Measurements from ENCODE around the gene FAM20A.
"Not testable (repeated sequence)": the region's sequence is repeated elsewhere in the genome, so short reads cannot be mapped to it uniquely, and the experiment has no call there.

The FAM20A gene

DNA sequence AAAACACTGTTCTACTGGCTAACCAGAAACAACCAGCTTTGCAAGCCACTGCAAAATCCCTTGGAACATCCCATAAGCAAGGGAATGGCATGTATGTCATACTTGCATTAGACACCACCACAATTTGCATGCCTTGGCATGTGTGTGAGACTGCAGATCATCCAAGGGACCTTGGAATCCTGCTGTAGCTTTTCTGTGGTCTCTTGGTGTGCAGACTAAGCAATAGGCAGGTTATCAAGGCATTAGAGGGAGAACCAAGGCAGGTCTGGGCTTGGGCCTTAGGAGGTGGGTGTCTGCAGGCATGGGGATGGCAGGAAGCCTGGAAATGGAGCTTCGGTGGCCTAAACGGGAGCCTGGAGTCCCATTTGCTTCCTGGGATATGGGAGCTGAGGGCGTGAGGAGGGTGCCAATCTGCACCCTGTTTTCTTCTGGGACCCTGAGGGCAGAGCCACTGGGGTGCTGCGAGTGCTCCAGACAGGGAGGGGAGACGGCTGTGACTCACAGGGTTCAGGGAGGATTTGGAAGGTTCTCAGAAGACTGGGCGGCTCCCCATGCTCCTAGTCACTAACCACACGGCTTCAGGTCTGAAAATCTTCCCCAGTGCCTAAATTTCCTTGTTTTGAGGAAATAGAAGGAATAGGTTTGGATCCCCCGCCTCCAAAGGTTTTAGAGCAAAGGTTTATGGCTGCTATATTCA lies 36.6 kb downstream of the FAM20A start:
- DNase-seq, result no peak

DNA sequence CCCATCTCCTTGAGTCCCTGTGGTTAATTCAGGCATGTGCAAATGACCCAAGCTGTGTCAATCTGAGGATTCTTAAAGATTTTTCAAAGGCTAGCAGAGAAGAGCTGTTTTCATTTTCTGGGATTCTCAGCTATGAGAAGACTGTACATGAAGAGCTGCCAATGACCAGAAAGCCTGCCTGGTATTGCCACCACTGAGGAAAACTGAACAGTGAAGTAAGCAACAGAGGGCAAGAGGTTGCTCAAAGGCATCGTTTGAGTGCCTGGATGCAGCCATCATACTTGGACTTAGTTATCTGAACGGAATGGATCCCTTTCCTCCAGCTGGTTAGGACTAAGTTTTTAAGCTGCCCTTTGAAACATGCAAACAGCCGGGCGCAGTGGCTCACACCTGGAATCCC lies 38.4 kb downstream of the FAM20A start:
- no peak for DNase-seq

DNA sequence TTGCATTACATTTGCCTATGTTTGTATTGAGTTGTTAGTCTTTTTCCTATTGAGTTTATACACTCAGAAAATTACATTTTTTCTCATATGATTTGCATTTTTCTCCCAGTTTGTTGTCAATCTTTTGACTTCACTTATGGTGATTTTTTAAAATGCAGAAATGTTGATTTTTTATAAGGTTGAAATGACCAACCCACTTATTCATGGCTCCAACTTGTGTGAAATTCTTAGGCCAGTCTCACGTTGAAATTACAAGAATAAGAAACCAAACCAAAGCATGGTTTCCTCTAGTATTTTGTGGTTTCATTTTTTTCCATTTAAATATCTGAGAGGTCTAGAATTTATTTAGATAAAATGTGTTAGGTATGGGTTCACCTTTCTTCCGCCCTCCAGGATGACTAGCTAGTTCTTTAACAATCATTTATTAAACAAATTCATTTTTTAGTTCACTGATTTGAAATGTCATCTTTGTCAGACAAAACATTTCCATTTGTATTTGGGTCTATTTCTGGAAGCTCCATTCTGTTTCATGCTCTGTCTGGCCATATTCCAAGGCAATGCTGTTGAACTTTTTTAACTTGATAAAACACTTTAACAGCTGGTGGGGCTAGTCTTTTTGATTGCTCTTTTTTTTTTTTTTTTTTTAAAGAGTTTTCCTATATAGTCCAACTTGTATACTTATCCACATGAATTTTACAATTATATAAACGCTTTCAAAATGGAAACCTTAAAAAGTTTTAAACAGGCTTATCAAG lies 40.0 kb downstream of the FAM20A start:
- peak; percentile 39 for DNase-seq

DNA sequence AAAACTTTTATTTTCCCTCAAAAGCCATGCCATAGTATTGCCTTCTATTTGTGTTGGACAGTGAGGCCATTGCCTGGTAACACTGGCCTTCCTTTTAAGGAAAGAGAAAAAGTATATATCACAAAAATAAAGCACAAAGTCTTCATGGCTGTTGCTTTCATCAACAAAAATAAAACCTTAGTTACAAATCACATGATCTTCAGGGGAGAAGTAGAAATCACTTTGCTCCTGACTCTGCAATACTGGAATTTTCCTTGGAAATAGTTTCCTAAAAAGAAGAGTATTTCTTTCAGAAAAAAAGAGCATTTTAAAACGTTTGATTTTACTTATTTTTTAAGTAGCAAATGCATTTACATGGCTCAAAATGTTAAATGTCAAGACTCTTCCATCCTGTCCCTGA lies 41.9 kb downstream of the FAM20A start:
- no peak for DNase-seq

DNA sequence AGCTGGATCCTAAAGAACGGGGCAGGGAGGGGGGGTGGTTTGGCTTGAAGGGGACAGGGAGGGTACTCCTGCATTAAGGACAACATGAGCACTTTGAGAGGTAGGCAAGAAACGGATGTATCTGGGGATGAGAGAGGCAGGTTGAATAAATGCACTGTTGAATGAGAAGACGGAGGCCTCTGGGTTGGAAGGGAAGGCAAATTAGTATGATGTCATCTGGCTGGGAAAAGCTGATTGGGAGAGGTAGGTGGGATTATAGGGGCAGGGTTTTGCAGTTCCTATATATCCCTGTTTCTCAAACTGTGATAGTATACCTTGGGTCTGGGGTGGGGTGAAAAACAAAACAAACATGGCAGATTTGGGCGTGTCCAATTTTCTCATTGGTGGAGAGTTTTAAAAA lies 44.6 kb downstream of the FAM20A start:
- no peak for DNase-seq

DNA sequence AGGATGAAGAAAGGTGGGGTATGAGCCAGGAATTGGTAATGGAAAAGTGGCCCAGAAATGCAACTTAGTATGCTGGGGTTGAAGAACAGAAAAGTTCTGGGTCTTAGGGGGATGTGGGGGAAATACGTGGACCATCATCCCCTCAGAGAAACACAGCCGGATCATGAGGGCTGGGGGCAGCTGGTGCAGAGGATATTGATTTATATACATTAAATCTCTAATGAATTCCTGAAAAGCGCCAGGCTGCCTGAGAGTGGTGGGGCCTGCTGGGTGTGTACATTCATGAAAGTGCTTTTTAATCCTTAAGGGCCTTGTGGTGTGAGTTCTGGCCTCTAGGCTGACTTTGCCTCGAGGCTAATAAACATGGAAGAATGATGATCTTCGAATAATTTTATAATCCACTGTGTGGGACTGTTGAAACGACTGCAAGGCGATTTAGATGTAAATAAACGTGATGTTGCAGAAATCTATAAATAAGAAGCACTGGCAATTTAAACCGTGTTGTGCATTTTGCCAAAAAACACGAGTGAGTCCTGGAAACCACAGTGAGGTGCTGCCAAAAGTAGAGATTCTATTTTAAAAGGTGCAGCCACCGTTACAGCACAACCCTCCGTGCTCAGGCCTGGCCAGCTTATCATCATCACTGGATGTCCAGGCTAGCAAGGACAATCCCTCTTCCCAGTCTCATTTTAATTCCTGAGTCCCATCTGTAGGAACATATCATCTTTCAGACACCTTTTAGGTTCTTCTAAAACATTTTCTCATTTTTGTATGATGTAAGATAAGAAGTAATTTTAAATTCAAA lies 56.9 kb downstream of the FAM20A start:
- DNase-seq, result no peak

DNA sequence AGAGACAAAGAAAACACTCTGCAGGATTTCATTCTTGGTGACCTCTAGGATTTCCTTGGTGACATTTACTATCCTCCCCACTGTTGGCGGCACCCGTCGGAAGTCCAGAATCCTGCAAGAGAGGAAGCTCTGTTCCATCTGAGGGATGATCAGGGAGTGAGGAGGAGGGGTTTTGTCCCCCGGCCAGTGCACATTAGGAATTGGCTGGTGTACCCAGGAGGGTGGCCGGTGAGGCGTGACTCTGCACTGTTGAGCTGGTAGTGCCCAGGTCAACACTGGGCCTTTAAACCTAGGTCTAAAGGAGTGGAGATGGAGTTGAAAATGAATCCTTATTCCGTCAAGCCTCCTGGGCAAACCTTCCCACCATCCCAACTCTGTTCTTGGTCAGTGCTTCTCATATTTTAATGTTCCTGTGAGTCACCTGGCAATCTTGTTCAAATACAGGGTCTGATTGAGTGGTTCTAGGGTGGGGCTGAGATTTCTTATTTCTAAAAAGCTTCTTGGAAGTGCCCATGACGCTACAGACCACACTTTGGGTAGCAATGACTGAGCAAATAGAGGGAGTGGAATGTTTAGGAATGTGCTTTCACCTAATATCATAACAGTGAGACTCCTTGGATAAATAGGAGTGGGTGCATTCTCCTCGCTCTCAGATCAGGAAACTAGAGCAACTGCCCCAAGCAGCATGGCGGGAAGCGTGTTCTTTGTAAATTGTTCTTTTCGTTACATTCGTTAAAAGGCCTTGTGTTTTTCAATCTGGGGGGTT lies 58.3 kb downstream of the FAM20A start:
- no peak for DNase-seq

DNA sequence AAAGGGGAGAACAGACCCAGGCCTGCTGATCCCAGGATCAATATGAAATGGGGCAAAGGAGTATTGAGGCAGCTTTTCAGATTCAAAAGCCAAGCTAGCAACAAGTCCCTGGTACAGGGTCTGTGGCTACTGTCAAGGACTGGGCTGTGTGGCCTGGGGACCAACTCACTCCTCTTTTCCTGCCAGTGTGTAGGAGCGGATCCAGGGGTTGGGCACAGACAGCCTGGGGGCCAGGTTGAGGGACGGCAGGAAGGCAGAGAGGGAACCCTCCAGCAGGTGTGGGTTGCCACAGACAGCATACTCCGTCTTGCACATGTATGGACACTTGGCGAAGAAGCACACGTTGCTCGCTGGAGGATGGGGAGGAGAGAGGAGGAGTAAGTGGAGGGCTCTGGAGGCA lies 59.4 kb downstream of the FAM20A start:
- no peak for DNase-seq

DNA sequence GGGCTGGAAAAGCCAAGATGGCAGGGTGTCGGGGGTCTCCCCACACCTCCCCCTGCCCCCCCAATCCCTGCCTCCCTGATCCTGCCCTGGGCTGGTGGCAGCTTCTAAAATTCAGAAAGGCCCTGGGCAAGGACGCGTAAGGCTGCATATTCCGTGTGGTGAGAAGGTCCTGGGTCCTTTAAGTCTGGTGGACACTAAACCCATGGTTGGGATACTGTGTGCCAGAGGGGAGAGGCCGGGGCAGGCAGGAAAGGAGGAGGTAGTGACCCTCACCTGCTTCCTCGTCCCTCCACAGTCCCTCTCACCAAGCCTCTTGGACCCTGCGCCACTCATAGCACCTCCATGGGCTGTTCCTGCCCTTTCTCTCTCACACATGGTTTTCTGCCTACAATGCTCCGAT lies 60.2 kb downstream of the FAM20A start:
- DNase-seq, result no peak

DNA sequence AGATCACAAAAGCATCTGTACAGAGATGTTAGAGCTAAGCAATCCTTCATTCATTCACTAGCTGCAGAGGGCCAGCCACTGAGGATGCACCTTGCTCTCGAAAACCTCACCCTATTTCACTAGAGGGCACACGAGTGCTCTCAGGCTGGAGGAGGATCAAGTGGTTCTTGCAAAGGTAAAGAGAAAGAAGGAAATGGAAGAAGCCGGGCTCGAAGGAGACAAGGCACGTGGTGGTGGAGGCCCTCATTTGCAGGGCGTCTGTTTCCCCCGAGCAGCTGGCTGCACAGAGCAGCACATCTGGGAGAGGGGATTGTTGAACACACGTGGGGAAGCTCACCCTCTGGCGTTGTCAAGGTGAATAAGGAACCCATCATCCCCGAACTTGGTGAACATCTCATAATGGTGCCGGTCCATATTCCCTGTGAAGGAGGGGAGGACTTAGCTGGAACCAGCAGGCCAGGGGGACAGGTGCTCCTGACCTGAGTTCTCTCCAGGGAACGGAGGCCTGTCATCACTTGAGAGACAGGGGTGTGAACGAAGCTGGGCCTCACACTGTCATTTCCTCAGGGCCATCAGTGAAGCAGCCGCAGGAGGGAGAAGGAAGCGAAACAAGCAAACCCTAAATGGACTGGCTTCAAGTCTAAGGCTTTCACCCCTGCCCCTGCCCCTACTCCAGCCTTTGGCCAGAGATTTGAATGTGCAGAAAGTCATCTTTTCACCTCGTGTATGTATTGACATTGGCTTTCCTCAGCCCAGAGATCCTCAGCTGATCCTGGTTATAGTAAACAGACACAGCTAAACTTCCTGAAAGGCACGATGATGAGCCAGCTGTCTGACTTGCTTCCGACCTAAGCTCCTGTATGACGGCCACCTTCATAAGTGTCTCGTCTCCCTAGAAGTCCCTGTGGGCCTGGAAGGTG lies 61.4 kb downstream of the FAM20A start:
- peak; percentile 58 for DNase-seq

DNA sequence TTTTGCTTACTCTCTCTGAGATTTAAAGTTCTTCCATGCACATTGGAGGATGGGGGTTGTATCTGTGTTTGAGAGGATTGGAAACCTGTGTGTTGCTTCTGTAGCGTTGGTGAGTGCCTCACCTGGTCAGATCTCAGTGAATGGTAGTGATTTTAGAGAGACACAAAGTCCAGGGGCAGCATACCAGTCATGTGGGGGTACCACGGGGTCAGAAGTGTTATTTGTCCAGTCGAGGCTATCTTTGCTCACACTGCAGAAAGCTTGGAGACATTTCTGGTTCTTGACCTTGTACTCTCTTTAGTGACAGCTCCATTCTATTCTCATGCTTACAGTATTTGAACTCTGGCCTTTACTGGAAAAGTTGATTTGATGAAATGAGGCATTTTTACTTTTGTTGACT lies 65.2 kb downstream of the FAM20A start:
- DNase-seq, result no peak

DNA sequence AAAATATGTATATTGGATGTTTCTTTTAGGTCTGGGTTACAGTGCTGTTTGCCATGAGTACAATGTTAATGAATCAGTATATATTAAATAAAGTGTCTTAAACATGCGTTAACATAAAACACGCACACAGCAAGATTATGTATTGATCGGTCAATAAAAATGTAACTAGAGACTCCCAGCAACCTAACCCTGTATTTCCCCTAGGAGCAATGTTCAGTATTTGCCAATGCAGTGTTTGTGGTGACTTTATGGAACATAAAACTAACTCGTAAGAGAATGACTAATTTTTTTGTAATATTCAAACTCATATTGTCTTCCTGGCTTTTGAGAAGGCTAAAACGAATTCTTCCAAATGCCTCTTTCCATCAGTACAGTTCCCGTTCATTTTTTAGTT lies 66.5 kb downstream of the FAM20A start:
- DNase-seq, result no peak

DNA sequence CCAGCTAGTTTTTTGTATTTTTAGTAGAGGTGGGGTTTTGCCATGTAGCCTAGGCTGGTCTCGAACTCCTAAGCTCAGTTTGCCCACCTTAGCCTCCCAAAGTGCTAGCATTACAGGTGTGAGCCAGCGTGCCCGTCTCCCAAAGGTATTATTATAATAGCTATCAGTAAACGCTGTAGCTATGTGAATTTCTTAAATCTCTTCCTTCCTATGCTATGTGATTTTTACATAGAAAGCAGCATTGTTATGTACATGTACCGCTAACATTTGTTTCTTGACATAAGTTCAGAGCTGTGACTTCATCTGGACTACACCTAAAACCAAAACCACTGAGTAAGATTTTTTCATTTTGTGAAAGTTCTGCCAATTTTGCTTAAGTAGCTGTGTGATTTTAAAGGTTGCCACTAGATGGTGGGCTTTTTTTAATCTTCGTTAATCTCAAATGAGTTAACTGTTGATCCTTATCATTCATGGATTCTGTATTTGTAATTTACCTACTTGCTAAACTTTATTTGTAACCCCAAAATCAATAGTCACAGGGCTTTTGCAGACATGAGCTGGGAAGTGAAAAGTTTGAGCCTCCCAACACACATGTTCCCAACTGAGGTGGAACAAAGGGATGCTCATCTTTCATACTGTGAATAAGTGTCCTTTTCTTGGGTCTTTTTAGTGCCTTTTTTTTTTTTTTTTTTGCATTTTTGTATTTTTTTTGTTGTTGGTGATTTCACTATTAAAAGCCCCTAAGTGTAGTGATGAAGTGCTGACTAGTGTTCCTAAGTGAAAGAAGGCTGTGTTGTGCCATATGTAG lies 67.1 kb downstream of the FAM20A start:
- peak; percentile 69 for DNase-seq

DNA sequence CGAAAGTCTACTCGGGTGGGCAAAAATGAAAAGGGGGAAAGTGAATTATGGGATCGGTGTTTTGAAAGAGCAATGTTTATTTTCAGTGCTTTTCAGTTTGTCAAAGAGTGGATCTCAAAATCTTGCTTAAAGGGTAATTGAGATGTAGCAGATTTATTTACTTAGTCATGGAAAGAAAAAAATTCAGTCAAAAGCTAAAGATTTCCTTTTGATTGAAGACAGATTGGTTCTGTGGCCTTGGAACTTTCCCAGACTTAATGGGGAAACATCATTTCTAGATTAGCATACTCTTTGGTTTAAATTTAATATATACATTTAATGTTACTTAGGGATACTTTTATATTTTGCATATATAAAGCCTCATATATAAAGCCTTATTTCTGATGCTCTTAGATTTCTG lies 68.3 kb downstream of the FAM20A start:
- no peak for DNase-seq

DNA sequence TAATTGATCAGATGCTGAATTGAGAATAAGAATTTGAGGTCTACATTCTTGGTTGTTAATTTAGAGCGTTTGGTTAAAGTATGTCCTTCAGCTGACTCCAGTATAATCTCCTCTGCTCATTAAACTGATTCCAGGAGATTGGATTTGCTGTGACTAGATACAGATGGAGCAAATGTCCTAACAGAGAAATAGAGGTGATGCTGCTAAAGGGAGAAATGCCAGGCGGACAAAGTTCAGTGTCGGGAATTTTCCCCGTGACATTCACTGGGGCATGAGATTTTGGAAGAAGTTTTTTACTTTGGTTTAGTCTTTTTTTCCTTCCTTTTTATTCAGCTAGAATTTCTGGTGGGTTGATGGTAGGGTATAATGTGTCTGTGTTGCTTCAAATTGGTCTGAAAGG lies 69.9 kb downstream of the FAM20A start:
- DNase-seq, result no peak

DNA sequence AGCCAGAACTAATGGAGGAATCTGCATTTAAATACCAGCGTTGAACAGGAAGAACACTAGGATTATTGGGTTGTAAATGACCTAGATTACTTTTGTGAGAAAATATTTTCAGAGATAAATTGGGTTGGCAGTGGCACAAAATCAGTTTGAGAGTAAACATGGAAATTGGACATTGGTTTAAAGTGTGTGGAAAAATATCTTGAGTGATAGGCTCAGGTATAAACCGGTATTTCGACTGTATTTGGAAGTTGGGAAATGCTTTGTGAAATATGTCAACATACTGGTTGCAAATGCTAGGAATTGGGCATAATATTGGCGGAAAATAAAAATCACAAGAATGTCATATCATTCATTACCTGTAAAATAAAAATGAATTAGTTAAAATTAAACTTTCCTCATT lies 73.9 kb downstream of the FAM20A start:
- no peak for DNase-seq

DNA sequence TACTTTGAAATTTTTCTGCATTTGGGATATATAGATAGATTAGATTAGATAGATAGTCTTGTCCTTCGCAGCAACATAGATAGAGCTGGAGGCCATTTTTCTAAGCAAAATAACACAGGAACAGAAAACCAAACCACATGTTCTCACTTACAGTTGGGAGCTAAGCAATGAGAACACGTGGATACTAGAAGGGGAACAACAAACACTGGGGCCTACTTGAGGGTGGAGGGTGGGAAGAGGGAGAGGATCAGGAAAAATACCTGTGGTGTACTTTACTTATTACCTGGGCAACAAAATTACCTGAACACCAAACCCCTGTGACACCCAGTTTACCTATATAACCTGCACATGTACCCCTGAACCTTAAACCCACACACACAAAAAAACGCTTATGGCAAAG lies 74.6 kb downstream of the FAM20A start:
- no peak for DNase-seq

DNA sequence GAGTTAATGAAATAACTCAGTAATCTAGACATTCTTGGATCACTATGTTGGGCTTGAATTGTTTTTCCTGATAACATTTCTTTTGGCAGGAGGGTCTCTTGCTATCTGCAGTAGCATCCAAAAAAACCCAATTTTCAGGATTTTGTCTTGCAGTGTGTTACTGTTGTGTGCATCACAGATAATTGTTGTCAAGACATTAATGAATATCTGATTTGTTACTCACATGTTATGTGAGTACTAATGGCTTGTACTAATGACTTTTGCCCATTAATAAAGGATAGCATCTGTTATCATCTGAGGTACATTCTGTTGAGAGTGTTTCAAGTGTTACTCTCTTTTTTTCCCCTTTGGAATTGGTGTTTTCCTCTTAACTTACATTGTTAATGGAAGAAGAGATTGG lies 78.9 kb downstream of the FAM20A start:
- DNase-seq, result no peak

DNA sequence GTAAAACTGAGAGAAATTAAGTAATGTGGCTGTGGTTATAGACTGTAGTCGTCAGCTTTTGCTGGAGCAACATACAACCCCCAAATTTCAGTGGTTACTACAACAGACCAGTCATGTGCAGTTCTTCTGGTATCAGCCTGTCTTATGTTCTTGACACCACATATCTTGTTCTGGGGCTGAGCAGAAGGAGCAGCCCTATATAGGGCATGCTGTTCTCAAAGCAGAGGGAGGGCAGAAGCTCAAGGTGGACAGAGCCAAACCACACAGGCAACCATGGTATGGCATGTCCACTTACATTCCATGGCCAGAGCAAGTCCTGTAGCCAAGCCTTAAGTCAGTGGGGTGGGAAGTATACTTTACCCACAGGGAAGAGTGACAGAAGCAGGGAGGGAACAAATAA lies 81.3 kb downstream of the FAM20A start:
- DNase-seq, result no peak

DNA sequence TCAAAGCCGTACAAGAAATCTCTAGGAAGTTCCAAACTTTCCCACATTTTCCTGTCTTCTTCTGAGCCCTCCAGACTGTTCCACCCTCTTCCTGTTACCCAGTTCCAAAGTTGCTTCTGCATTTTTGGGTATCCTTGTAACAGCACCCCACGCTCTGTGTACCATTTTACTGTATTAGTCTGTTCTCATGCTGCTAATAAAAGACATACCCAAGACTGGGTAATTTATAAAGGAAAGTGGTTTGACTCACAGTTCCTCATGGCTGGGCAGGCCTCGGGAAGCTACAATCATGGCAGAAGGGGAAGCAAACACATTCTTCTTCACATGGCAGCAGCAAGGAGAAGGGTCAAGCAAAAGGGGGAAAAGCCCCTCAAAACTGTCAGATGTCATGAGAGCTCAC lies 82.1 kb downstream of the FAM20A start:
- DNase-seq, result not testable (repeated sequence)

All from RPMI8226 (cell line).